Activated naive CD4-positive, alpha-beta T cell treated with anti-CD3 and anti-CD28 coated beads for 36 hours (primary cell): ENCODE results near the gene ZNF563. TPM values are rescaled to one million over a fixed set of nuclear protein-coding genes. Genes with fewer than 3 reads are reported as not detected.

Source experiments
- CTCF ChIA-PET: fragments of 350-600 bp; sonication (Branson Sonifier 250); formaldehyde crosslinking; loops from one replicate; lab custom pipeline; 2021; ENCODE audit warnings: antibody characterized with exemption; lab: Charles Lee
- DNase-seq: peaks from one replicate; pipeline ENCODE4 v3.0.0-alpha.2; 2020
- H3K27ac Mint-ChIP-seq: one replicate; pipeline ENCODE4 v1.8.0; 2021; ENCODE audit warnings: mild to moderate bottlenecking, mixed read lengths
- H3K27me3 Mint-ChIP-seq: one replicate; pipeline ENCODE4 v1.8.0; 2021; ENCODE audit warnings: low read depth, mixed read lengths
- H3K36me3 Mint-ChIP-seq: one replicate; pipeline ENCODE4 v1.8.0; 2021; ENCODE audit warnings: low read depth, mixed read lengths
- H3K4me1 Mint-ChIP-seq: one replicate; pipeline ENCODE4 v1.8.0; 2021; ENCODE audit warnings: low read depth, mixed read lengths
- H3K4me3 Mint-ChIP-seq: one replicate; pipeline ENCODE4 v1.8.0; 2021; ENCODE audit warnings: mild to moderate bottlenecking, moderate library complexity, mixed read lengths
- H3K9me3 Mint-ChIP-seq: one replicate; pipeline ENCODE4 v1.8.0; 2021; ENCODE audit warnings: mixed read lengths
- intact Hi-C: fragments of 100-400 bp; cut with micrococcal nuclease; formaldehyde crosslinking; loops from one replicate; pipeline ENCODE4 v1.15.1; 2023
- total RNA-seq, 2 experiments: library from RNA; stranded (reverse); gene quantifications; one replicate each; pipeline ENCODE4 v1.2.3, GENCODE V29; 2021

The ZNF563 gene
- total RNA-seq, 2 experiments from 2014 or later = 3.0 to 4.1 TPM

DNA sequence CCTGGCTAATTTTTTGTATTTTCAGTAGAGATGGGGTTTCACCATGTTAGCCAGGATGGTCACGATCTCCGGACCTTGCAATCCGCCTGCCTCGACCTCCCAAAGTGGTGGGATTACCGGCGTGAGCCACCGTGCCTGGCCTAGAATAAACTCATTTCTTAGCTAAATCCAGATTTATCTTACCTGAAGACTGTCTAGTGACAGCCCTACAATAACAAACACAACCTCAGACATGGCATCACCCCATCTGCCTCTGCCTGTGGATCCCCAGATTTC is 43.7 kb downstream of the ZNF563 start:
- H3K4me3 Mint-ChIP-seq = peak overlapping the region; percentile 67
- no peaks in the 10 kb centered on the region for H3K9me3 Mint-ChIP-seq
- intact Hi-C loops = loop anchor here (1.0 to 10.0 kb wide), 3 partner anchors 44 to 375 kb away; partner anchors contain the start of genes MAN2B1, WDR83, ZNF442 and ZNF563
- H3K4me1 Mint-ChIP-seq = peaks cover 48% of the 10 kb centered on the region
- CTCF ChIA-PET = interaction anchor here (2.0 kb wide), 1 partner anchor 42 kb away, joined by 6 read pairs; no protein-coding TSS in a partner anchor
- no peaks in the 10 kb centered on the region for H3K27me3 Mint-ChIP-seq
- H3K27ac Mint-ChIP-seq = peak overlapping the region; percentile 96
- peaks cover 16% of the 10 kb centered on the region for H3K36me3 Mint-ChIP-seq
- DNase-seq = no peak

DNA sequence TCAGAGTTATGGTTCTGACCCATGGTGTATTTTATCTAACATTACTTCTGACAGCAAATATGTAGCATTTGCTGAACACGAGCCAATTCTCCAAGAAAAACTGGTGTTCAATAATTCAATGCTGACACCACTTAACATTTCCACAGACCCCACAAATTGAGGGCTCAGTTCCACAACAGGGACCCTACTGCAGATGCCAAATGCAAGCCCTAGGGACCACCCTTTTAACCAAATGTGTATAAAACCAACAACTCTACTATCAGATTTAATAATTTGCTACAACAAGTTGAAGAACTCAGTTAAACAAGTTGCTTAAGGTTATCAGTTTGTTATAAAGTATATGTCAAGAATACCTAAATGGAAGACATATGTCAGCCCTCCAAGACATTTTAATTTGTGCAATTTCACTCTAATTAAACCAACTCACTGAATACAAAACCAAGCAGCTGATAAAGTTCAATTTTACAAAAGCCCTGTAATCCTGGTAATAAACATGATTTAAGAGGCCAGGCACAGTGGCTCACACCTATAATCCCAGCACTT is 45.4 kb downstream of the ZNF563 start:
- Mint-ChIP-seq H3K4me1 (peaks cover 42% of the 10 kb centered on the region), H3K27me3 (no peaks in the 10 kb centered on the region), H3K36me3 (peaks cover 18% of the 10 kb centered on the region), H3K4me3 (no peak overlapping the region), H3K9me3 (peaks cover under 1% of the 10 kb centered on the region), H3K27ac (peak overlapping the region; percentile 53)
- CTCF ChIA-PET = interaction anchor here (0.6 kb wide), 1 partner anchor 147 kb away, joined by 3 read pairs; no protein-coding TSS in a partner anchor
- DNase-seq = no peak
- intact Hi-C loops = no loop called here

GRCh38 chr19:12284631-12285030 is 48.8 kb downstream of the ZNF563 start:
- CTCF ChIA-PET = no interaction called here
- H3K4me1 Mint-ChIP-seq = peaks cover 36% of the 10 kb centered on the region
- intact Hi-C loops = no loop called here
- H3K27ac Mint-ChIP-seq = no peak overlapping the region
- H3K9me3 Mint-ChIP-seq = peaks cover 12% of the 10 kb centered on the region
- peaks cover 36% of the 10 kb centered on the region for H3K36me3 Mint-ChIP-seq
- no peaks in the 10 kb centered on the region for H3K27me3 Mint-ChIP-seq
- H3K4me3 Mint-ChIP-seq = no peak overlapping the region
- no peak for DNase-seq

DNA sequence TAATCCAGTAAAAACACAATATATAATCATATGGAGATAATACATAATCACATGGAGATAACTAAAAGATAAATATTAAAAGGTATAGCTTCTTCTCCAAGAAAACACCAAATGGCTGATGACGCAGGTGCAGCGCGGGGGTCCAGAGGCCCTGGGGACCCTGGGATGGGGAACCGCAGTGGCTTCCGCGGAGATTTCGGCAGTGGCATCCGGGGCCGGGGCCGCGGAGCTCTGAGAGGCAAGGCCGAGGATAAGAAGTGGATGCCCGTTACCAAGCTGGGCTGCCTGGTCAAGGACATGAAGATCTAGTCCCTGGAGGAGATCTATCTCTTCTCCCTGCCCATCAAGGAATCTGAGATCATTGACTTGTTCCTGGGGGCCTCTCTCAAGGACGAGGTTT is 49.2 kb downstream of the ZNF563 start:
- Mint-ChIP-seq H3K27ac (no peak overlapping the region), H3K27me3 (no peaks in the 10 kb centered on the region), H3K36me3 (peaks cover 40% of the 10 kb centered on the region), H3K4me1 (peaks cover 36% of the 10 kb centered on the region), H3K4me3 (no peak overlapping the region), H3K9me3 (peaks cover 14% of the 10 kb centered on the region)
- intact Hi-C loops = no loop called here
- no peak for DNase-seq
- CTCF ChIA-PET = interaction anchor here (0.5 kb wide), 1 partner anchor 87 kb away, joined by 3 read pairs; no protein-coding TSS in a partner anchor

GRCh38 chr19:12278713-12279112 is 54.7 kb downstream of the ZNF563 start:
- Mint-ChIP-seq H3K9me3 (peaks cover 44% of the 10 kb centered on the region), H3K4me1 (peaks cover 30% of the 10 kb centered on the region)

GRCh38 chr19:12272980-12273901 is 60.2 kb downstream of the ZNF563 start:
- H3K27ac Mint-ChIP-seq = no peak overlapping the region
- DNase-seq = no peak
- peaks cover 79% of the 10 kb centered on the region for H3K36me3 Mint-ChIP-seq
- H3K4me3 Mint-ChIP-seq = no peak overlapping the region
- H3K9me3 Mint-ChIP-seq = peaks cover 62% of the 10 kb centered on the region
- peaks cover 1% of the 10 kb centered on the region for H3K4me1 Mint-ChIP-seq
- H3K27me3 Mint-ChIP-seq = no peaks in the 10 kb centered on the region
- CTCF ChIA-PET = interaction anchor here (0.6 to 0.8 kb wide), 2 partner anchors 193 to 613 kb away, joined by 3 to 4 read pairs; no protein-coding TSS in a partner anchor
- intact Hi-C loops = no loop called here

More at GRCh38 chr19:12278713-12279112, 54.7 kb downstream of the ZNF563 start:
- CTCF ChIA-PET = no interaction called here
- DNase-seq = no peak
- intact Hi-C loops = no loop called here
- Mint-ChIP-seq H3K36me3 (peaks cover 68% of the 10 kb centered on the region), H3K4me3 (no peak overlapping the region), H3K27ac (no peak overlapping the region), H3K27me3 (no peaks in the 10 kb centered on the region)

DNA sequence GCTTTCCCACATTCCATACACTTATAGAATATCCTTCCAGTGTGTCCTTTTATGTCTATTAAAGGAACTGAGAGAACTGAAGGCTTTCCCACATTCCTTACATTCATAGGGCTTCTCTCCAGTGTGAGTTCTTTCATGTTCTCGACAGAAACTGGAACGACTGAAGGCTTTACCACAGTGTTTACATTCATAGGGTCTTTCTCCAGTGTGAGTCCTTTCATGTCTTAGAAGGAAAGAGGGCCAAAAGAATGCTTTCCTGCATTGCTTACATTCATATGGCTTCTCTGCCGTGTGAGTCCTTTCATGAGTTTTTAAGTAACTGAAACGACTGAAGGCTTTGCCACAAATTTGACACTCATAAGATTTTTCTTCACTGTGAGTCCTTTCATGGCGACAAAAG is 61.0 kb downstream of the ZNF563 start:
- no peak overlapping the region for H3K27ac Mint-ChIP-seq
- no peak overlapping the region for H3K4me3 Mint-ChIP-seq
- no peaks in the 10 kb centered on the region for H3K27me3 Mint-ChIP-seq
- no peak for DNase-seq
- H3K36me3 Mint-ChIP-seq = peaks cover 76% of the 10 kb centered on the region
- intact Hi-C loops = no loop called here
- H3K9me3 Mint-ChIP-seq = peaks cover 61% of the 10 kb centered on the region
- H3K4me1 Mint-ChIP-seq = no peaks in the 10 kb centered on the region
- CTCF ChIA-PET = interaction anchor here (0.8 kb wide), 1 partner anchor 612 kb away, joined by 3 read pairs; no protein-coding TSS in a partner anchor

DNA sequence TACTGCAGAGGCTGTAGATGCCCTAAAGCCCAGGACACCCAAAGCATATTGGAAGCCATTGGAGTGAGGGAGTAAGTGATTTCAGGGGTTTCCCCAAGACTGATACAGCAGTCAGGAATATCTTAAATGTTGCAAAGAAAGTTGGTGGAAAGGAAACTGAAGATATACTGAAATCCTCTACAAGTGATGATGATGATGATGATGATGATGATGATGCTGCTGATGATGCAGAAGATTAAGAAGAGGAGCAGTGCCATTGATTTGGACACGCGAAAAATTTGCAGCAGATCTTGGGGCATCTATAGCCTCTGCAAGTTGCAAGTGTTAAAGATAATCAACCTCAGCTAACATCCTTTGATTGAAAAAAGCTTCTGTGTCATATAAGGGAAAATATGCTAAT is 62.6 kb downstream of the ZNF563 start:
- H3K9me3 Mint-ChIP-seq = peaks cover 56% of the 10 kb centered on the region
- no peak overlapping the region for H3K27ac Mint-ChIP-seq
- intact Hi-C loops = no loop called here
- DNase-seq = no peak
- H3K27me3 Mint-ChIP-seq = no peaks in the 10 kb centered on the region
- H3K4me1 Mint-ChIP-seq = no peaks in the 10 kb centered on the region
- no peak overlapping the region for H3K4me3 Mint-ChIP-seq
- CTCF ChIA-PET = no interaction called here
- H3K36me3 Mint-ChIP-seq = peaks cover 65% of the 10 kb centered on the region

Other genes starting within 250 kb of the ZNF563 start
- 1 to 10 TPM; 2.1 to 3.1 TPM for gene ZNF20, start 193.3 kb downstream of the ZNF563 start, total RNA-seq
- gene ZNF625, start 176.9 kb downstream of the ZNF563 start, total RNA-seq = 1 to 10 TPM; 2.8 to 3.5 TPM
- gene ZNF136, start 170.5 kb downstream of the ZNF563 start, total RNA-seq = 10 to 100 TPM in 1 of 2 experiments, 1 to 10 TPM in 1; 8.4 to 11.6 TPM
- 1 to 10 TPM; 5.9 to 6.3 TPM for gene ZNF44, start 38.8 kb downstream of the ZNF563 start, total RNA-seq
- gene ZNF442, start 32.0 kb upstream of the ZNF563 start, total RNA-seq = 1 to 10 TPM; 1.7 to 2.4 TPM
- 1 to 10 TPM; 3.3 to 3.6 TPM for gene ZNF799, start 67.6 kb upstream of the ZNF563 start, total RNA-seq
- 1 to 10 TPM; 3.7 to 4.1 TPM for gene ZNF443, start 107.4 kb upstream of the ZNF563 start, total RNA-seq
- gene ZNF709, start 151.2 kb upstream of the ZNF563 start, total RNA-seq = 1 to 10 TPM; 1.9 to 2.4 TPM
- 1 to 10 TPM; 5.6 to 5.7 TPM for gene ZNF564, start 217.8 kb upstream of the ZNF563 start, total RNA-seq